ENCODE data around the gene VAT1L. TPM values are rescaled to one million over a fixed set of nuclear protein-coding genes. Genes with fewer than 3 reads are reported as not detected.
A peak's percentile ranks its signal among the peaks of the same experiment; 100 is the strongest.

VAT1L gene, protein sequence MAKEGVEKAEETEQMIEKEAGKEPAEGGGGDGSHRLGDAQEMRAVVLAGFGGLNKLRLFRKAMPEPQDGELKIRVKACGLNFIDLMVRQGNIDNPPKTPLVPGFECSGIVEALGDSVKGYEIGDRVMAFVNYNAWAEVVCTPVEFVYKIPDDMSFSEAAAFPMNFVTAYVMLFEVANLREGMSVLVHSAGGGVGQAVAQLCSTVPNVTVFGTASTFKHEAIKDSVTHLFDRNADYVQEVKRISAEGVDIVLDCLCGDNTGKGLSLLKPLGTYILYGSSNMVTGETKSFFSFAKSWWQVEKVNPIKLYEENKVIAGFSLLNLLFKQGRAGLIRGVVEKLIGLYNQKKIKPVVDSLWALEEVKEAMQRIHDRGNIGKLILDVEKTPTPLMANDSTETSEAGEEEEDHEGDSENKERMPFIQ
- total RNA-seq (2014; rRNA removed; shearing (Covaris generic)): 6.1 and 6.4 TPM in 2 replicates

DNA sequence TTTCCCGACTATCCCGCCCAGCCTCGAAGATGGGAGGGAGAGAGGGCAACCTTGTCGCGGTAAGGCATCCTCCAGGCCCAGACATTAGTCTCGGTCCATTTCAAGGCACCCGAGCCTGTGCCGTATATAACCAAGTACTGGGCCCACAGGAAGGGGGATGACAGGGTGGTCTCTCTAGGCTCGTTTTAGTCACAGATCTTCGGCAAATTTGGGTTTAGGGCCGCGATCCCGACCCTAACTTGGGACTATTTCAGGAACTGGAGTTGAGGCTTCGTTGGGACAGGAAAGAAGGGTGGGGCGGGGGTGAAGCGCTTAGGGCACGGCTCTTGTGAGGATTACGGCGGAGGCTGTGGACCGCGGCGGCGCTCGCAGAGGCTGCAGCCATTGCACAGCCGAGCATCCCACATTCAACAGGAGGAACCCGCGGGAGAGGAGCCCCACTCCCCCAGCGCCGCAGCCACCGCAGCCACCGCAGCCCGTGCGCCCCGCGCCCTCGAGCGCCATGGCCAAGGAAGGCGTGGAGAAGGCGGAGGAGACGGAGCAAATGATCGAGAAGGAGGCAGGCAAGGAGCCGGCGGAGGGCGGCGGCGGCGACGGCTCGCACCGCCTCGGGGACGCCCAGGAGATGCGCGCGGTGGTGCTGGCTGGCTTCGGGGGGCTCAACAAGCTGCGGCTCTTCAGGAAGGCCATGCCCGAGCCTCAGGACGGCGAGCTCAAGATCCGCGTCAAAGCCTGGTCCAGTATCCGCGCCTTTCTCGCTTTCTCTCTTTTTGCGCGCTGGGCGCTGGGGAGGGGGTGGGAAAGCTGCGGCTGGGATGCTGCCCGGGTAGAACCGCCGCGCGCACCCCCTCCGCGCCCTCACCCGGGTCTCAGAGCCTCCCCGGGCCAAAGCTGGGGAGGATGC, at the start of gene VAT1L:
VAT1L (plus strand) TSS at position 384 of the 904 bp plus-strand sequence; CDS start at position 503, 119 bp downstream.
- DNase-seq (ENCODE audit: low spot score): no peak

DNA sequence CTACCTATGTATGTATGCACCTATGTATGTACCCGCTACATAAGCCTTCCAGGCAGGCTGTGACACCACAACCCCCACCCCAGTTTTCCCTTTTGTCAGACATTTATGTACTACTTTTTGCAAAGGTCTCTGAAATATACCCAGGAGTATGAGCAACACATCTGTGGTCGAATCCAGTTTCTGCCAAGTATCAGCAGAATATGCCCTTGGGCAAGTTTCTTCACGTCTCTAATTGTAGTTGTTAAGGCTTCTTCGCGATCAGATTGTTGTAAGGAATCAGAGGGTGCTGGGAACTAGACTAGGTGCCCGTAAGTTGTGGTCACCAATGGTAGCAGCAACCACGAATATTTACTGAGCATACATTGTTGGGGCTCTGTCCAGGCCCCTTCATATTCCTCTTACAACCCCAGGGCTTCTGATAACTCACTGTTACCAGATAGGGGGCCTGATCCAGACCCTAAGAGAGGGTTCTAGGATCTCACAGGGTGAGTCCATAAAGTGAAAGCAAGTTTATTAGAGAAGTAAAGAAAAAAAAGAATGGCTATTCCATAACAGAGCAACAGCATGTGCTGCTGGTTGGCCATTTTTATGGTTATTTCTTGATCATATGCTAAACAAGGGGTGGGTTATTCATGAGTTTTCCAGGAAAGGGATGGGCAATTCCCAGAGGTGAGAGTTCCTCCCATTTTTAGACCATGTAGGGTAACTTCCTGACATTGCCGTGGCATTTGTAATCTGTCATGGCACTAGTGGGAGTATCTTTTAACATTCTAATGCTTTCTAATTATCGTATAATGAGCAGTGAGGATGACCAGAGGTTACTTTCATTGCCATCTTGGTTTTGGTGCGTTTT, 49.4 kb upstream of the VAT1L start:
- DNase-seq (ENCODE audit: low spot score): peak; percentile 52

DNA sequence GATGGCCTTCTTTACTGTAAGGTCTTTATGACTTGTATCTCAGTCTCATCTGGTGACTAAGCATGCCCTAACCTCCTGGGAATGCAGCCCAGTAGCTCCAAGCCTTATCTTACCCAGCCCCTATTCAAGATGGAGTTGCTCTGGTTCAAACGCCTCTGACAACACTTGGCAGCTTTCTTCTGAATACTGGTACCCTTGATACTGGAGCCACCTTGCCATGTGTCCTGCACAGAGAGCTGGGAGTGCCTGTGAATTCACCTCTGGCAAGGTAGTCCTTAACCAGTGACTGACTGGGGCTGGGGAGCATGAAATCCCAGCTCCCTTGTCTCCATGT, 48.8 kb upstream of the VAT1L start:
- no peak for DNase-seq (ENCODE audit: low spot score)

DNA sequence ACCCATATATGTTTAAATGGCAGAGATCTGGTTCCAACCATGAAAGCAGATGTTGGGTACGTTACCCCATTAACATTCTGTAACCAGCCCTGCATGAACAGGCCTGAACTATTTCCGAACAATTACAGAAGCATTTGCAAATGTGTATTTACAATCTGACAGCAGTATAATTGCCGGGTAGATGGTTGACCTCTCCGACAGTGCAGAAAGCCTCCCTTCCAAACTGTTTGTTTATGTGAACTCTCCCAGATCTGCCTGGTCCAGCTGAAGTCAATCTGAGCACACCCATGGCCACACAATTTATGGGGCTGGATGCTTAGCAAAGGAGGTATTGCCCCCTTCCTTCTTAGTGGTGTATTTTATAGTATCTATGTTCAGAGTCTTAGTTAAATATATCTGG, 44.2 kb upstream of the VAT1L start:
- no peak for DNase-seq (ENCODE audit: low spot score)

DNA sequence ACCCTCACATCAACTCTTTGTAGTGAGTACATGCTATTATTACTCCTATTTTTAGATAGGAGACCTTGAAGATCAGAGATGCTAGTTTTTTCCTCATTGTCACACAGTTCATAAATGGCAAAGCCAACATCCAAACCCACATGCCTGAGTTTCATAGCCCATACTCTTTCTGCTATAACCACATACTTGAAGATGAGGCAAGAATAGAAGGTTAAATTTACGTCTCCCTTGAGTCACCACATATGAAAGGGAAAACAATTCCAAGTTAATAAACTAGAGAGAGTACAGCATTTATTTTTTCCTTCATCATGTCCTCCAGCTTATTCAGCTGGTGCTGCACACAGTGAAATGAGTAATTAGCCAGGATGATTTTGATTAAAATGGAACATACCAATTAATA, 42.4 kb upstream of the VAT1L start:
- DNase-seq (ENCODE audit: low spot score): no peak

DNA sequence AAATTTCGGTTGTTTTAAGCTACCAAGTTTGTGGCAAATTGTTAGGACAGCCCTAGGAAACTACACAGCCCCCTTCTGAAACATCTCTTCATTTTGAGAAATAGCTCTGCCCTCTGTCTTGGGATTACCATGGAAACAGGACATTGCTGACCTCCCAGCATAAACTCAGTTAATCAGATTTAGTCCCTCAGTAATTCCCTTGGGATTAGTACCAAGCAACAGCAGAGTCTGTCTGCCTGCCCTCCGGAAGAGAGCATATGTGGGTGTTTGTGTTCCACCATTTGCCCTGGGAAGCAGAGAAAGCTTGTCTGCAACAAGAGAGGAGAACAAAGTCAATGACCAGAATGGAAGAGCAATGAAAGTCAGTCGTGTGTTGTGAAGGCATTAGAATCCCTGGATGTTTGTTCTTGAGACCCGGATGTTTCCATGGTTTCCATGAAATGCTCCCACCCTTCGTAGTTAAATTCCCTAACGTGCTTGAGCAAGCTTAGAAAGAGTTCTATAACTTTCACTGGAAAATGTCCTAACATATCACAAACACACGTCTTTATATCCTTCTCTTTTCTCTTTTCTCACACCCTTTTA, 39.9 kb upstream of the VAT1L start:
- no peak for DNase-seq (ENCODE audit: low spot score)

DNA sequence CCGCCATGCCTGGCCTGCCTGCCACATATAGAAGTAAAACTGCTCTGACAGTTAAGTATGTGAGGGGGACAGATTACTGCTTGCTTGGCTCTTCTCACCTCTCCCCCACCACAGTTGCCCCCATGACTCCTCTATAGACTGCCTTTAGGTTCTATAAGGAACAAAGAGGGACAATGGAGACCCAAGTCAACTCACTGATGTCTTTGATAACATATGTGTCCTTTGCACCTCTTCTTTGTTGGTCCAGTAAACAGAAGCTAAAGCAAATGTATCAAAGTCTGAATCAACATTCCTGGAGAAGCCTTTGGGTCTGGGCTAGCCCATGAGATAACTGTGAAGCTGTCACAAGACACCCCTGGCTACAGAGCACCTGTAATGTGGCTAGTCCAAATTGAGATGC, 38.9 kb upstream of the VAT1L start:
- no peak for DNase-seq (ENCODE audit: low spot score)

DNA sequence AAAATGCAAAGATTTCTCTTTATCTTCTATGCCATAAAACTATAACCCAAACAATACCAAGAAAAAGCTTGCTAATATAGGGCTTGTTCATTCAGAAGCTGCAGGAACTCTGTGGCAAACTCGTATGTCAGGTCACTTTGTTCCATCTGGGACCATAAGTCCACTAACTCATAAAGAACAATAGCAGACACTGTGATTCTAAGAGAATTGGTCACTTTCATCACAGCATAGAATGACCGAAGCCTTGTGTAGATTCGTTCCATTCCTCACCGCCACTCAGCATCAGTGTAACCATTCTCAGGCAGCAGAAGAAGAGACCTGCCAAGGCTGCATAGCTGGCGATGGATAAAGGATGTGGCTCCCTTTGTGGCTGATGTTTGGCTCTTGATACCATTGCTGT, 30.3 kb upstream of the VAT1L start:
- no peak for DNase-seq (ENCODE audit: low spot score)

DNA sequence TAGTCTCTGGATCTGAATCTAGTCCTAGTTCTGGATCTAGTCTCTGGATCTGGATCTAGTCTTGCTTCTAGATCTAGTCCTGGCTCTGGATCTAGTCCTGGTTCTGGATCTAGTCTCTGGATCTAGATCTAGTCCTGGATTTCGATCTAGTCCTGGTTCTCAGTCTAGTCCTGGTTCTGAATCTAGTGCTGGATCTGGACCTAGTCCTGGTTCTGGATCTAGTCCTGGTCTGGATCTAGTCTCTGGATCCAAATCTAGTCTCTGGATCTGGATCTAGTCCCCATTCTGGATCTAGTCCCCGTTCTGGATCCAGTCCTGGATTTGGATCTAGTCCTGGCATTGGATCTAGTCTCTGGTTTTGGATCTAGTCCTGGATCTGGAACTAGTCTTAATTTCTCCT, 29.9 kb upstream of the VAT1L start:
- DNase-seq (ENCODE audit: low spot score): no peak

DNA sequence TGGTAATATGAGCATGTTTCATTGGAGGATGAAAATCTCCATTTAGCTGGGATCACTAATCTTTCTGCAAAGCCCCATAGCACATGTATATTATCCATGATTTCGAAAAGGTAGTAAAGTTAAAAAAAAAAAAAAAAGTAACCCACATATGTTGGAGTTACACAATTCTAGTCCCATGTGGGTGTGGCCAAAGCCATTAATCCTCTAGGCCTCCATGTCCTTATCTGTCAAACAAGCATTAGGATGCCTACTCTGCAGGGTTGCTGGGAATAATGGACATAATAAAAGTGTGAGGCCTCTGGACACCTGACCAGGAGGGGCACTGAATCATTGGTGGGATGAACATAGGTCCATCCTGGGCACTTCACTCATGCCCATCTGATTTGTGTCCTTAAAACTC, 29.2 kb upstream of the VAT1L start:
- DNase-seq (ENCODE audit: low spot score): no peak

DNA sequence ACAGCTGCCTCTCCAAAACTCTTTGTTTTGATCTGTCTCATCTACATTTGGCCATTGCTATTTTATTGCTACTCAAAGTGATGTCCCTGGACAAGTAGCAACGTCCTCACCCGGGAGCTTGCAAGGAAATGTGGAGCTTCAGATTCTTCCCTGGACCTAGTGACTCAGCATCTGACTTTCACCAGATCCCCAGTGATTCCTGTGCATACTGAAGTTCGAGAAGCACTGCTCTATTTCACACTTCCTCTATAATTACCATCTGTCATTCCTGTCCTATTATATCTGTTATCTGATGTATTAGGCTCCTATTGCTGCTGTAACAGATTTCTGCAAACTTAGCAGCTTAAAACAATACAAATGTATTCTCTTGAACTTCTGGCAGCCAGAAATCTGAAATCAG, 28.5 kb upstream of the VAT1L start:
- no peak for DNase-seq (ENCODE audit: low spot score)

DNA sequence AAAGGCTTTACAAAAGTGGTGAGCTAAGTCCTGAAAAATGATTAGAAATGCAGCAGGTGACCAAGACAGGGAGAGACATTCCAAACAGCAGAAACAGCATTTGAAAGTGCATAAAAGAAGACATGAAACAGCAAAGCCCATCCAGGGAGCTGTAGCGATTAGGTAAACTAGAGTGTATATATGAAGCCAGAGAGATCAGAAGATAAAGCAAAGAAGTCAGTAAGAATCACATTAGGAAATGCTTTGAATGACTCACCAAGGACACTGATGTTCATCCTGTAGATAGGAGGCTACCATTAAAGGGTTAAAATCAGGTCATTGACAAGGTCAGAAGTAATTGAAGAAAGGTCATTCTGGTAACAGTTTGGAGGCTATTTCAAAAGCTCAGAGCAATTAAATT, 27.6 kb upstream of the VAT1L start:
- DNase-seq (ENCODE audit: low spot score): no peak

DNA sequence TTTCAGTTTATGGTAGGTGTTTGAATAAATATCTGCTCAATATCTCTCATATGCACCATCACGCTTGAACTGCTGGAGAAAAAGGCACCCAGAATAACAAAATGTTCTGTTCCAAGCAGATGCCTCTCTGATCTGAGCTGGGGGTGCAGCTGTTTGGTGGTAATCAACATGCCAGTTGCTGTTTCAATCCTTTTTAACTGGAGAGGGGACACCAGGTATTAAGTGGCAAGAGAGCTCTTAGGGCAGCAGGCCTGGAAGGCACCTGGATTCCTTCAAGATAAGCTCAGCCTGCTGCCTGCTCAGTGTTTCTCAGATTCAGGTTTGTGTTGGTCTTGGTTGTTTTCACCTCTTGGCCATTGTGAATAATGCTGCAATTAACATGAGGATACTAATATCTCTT, 27.2 kb upstream of the VAT1L start:
- DNase-seq (ENCODE audit: low spot score): no peak

DNA sequence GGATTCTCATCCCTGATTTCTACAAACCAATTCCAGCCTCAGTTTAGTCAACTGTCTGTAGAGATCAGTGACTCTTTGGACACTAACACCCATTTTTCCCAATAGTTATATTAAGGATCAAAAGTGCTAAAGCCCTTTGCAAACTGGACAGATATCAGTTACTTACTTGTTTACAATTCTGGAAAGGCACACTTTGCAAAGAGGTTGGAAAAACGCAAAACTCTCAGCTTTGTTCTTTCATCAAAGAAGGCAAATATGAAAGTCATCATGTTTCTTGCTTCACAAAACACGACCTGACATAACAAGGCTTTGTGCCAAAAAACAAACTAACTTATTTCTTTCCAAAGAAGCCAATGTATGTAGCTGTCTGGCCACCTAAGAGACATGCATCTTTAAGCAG, 26.1 kb upstream of the VAT1L start:
- DNase-seq (ENCODE audit: low spot score): no peak

DNA sequence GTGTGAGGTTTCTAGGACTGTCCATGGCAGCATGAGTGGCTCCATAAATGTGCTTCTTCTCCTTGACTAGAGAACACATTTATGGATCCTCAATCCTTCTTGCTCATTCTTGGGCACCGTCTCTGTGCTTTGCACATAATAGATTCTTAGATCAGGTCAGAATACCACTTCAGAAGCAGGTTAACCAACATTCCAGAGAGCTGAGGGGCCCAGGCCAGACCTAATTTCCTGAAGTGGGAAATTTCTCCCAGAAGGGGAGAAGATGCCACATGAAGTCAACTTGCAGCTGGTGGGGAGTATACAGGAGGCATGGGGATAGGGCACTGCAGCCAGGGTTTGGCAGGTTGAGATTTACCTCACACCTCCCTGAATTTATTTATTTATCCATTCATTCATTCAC, 24.4 kb upstream of the VAT1L start:
- no peak for DNase-seq (ENCODE audit: low spot score)

DNA sequence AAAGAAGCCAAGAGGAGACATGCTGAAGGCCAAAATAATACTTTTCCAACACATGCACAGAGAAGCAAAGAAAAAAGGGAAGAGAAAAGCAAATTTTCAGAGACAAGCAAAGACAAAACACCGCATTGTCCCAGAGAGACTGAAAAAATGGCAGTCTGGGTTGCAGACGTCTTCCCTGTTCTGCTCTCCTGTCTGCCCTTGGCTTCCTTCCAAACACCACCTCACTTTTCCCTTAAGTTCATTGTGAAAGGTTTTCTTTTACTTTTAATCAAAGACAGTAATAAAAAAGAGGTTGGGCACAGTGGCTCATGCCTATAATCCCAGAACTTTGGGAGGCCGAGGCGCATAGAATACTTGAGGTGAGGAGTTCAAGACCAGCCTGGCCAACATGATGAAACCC, 21.2 kb upstream of the VAT1L start:
- no peak for DNase-seq (ENCODE audit: low spot score)

DNA sequence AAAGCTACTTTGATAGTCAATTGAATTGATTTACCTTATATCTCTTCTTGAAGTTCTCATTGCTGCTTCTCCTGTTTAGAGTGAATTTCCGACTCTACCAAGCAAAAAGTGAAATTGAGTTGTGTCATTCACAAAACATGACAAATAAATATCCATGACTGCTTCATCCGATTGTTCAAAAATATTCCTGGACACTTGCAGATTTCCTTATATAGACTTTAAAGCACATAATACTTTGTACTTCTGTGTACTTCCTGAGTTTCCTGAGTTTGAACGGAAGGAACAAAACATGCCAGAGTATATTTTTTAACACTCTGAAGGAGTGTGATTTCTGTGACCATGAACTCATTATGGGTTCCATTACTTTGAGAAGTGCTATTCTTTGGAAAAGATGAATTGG, 20.5 kb upstream of the VAT1L start:
- DNase-seq (ENCODE audit: low spot score): no peak

DNA sequence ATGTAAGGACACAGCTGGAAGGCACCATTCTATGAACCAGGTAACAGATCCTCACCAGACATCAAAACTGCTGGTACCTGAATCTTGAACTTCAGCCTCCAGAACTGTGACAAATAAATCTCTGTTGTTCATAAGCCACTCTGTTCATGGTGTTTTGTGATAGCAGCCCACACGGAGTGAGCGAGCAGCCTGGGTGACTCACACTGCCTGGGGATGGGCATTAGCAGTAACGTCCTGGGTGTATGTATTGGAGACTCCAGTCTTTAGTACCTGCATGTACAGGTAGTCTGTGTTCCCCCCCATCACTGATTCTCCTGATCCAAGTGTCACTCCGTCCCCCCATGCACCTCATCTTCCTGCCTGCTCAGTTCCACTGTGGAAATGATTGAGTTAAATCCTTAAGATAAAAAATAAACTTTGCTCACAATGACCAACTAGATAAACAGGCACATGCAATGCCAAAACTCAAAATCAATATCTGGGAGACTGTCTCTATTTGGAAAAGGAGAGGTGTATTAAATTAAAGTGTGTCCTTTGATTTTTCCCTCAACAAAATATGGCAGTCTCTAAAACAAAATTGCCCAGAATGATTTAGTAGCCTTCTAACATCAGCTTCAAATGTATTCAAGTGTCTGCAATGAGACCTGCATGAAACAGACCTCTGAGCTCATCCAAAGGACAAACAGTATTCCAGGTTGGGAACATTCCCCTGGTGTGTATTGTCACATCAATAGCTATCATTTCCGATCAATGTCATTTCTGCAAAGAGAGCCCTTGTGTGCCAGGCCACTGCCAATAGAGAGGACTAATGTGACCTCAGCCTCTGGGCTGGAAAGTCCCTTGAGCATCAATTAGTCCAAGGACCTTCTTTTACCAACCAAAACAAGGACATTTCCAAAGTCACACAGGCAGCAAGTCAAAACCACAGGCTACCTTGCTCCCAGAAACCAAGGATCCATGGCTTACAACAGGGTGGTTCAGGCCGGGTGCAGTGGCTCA, 12.2 kb upstream of the VAT1L start:
- DNase-seq (ENCODE audit: low spot score): no peak

DNA sequence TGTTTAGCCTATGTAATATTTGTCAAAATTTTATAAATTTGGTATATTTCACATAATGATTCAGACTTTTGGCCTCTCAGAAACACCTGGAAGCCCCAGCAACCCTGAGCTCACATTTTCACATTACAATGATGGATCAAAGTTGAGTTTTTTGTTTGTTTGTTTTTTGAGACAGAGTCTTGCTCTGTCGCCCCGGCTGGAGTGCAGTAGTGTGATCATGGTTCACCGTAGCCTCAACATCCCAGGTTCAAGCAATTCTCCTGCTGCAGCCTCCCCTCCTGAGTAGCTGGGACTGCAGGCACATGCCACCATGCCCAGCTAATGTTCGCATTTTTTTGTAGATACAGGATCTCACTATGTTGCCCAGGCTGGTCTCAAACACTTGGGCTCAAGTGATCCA, 10.6 kb upstream of the VAT1L start:
- no peak for DNase-seq (ENCODE audit: low spot score)

DNA sequence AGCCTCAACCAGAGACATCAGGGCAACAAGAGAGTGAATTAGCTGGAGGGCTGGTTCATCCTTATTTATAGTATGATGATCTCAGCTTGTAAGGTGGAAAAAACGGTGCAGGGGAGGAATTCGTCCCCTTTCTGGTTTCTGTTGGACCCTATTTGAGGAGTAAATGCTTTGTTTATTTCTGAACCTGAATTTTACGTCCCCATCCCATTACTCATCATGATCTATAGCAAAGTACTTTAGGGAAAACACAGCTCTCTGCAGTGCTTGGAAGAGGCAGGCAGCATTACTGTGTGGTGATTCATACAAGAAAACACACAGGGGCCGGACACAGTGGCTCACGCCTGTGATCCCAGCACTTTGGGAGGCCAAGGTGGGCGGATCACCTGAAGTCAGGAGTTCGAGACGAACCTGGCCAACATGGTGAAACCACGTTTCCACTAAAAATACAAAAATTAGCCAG, 8.0 kb upstream of the VAT1L start:
- DNase-seq (ENCODE audit: low spot score): peak; percentile 79
